Measurements from ENCODE around the gene CCDC157. TPM values are rescaled to one million over a fixed set of nuclear protein-coding genes. Genes with fewer than 3 reads are reported as not detected.
A peak's percentile ranks its signal among the peaks of the same experiment; 100 is the strongest.

The CCDC157 gene
- total RNA-seq (1 to 10 TPM; 6.7 to 9.4 TPM), total RNA-seq (12.5 to 15.2 reads per million in 2 donors)

- ATAC-seq, result peak; percentile 89
- H3K4me3 Mint-ChIP-seq, result peak within 1 kb of the TSS; percentile 95
- H3K9me3 ChIP-seq (ENCODE audit: control insufficient read depth, low read length, poor library complexity, severe bottlenecking), result no peaks in the 10 kb centered on the region
- H3K4me1 Mint-ChIP-seq, result peaks cover 35% of the 10 kb centered on the region
- peak; percentile 79 to 82 (median 80) for DNase-seq
- H3K27me3 Mint-ChIP-seq, result no peaks in the 10 kb centered on the region
- peak within 1 kb of the TSS; percentile 95 for H3K27ac Mint-ChIP-seq
- peaks cover 6% of the 10 kb centered on the region for H3K36me3 Mint-ChIP-seq (ENCODE audit: low read depth)
Measured at GRCh38 chr22:30356449-30357235, at the start of gene CCDC157, which contains the start of gene SF3A1. Gene CCDC157, plus strand, starts transcription at chr22:30357007. Its CDS starts 8,994 bp downstream, at chr22:30366001. Gene SF3A1, minus strand, starts transcription at chr22:30356894. Its CDS starts 102 bp downstream, at chr22:30356792.

GRCh38 chr22:30307041-30307574 lies 49.7 kb upstream of the CCDC157 start:
- peak overlapping the region; percentile 89 for H3K4me3 Mint-ChIP-seq
- peak overlapping the region; percentile 86 for H3K27ac Mint-ChIP-seq
- H3K27me3 Mint-ChIP-seq, result no peaks in the 10 kb centered on the region
- H3K4me1 Mint-ChIP-seq, result peaks cover 91% of the 10 kb centered on the region
- no peak for DNase-seq
- peaks cover 4% of the 10 kb centered on the region for H3K36me3 Mint-ChIP-seq (ENCODE audit: low read depth)
- no peaks in the 10 kb centered on the region for H3K9me3 ChIP-seq (ENCODE audit: control insufficient read depth, low read length, poor library complexity, severe bottlenecking)
- ATAC-seq, result peak; percentile 13

GRCh38 chr22:30308093-30308492 lies 48.7 kb upstream of the CCDC157 start:
- ATAC-seq, result no peak
- H3K9me3 ChIP-seq (ENCODE audit: control insufficient read depth, low read length, poor library complexity, severe bottlenecking), result no peaks in the 10 kb centered on the region
- peak overlapping the region; percentile 86 for H3K27ac Mint-ChIP-seq
- no peak for DNase-seq
- H3K36me3 Mint-ChIP-seq (ENCODE audit: low read depth), result peaks cover 6% of the 10 kb centered on the region
- peak overlapping the region; percentile 85 for H3K4me3 Mint-ChIP-seq
- peaks cover 91% of the 10 kb centered on the region for H3K4me1 Mint-ChIP-seq
- no peaks in the 10 kb centered on the region for H3K27me3 Mint-ChIP-seq

- ATAC-seq (no peak), DNase-seq (no peak)
- peak overlapping the region; percentile 86 for H3K27ac Mint-ChIP-seq
- no peaks in the 10 kb centered on the region for H3K9me3 ChIP-seq (ENCODE audit: control insufficient read depth, low read length, poor library complexity, severe bottlenecking)
- H3K36me3 Mint-ChIP-seq (ENCODE audit: low read depth), result peaks cover 4% of the 10 kb centered on the region
- peak overlapping the region; percentile 86 for H3K4me3 Mint-ChIP-seq
- peaks cover 86% of the 10 kb centered on the region for H3K4me1 Mint-ChIP-seq
- H3K27me3 Mint-ChIP-seq, result no peaks in the 10 kb centered on the region
Measured at GRCh38 chr22:30308518-30309230, 48.1 kb upstream of the CCDC157 start.

- H3K36me3 Mint-ChIP-seq (ENCODE audit: low read depth), result peaks cover 4% of the 10 kb centered on the region
- peak; percentile 58 for ATAC-seq
- peaks cover 83% of the 10 kb centered on the region for H3K4me1 Mint-ChIP-seq
- no peak for DNase-seq
- peak overlapping the region; percentile 86 for H3K4me3 Mint-ChIP-seq
- no peaks in the 10 kb centered on the region for H3K27me3 Mint-ChIP-seq
- H3K27ac Mint-ChIP-seq, result peak overlapping the region; percentile 86
- H3K9me3 ChIP-seq (ENCODE audit: control insufficient read depth, low read length, poor library complexity, severe bottlenecking), result no peaks in the 10 kb centered on the region
Measured at GRCh38 chr22:30309951-30310741, 46.7 kb upstream of the CCDC157 start.

- H3K4me3 Mint-ChIP-seq, result peak overlapping the region; percentile 86
- ATAC-seq, result no peak
- H3K36me3 Mint-ChIP-seq (ENCODE audit: low read depth), result peaks cover 4% of the 10 kb centered on the region
- H3K4me1 Mint-ChIP-seq, result peaks cover 83% of the 10 kb centered on the region
- DNase-seq, result no peak
- H3K27ac Mint-ChIP-seq, result peak overlapping the region; percentile 86
- no peaks in the 10 kb centered on the region for H3K9me3 ChIP-seq (ENCODE audit: control insufficient read depth, low read length, poor library complexity, severe bottlenecking)
- H3K27me3 Mint-ChIP-seq, result no peaks in the 10 kb centered on the region
Measured at GRCh38 chr22:30310881-30311771, 45.7 kb upstream of the CCDC157 start.

GRCh38 chr22:30312053-30312452 lies 44.8 kb upstream of the CCDC157 start:
- Mint-ChIP-seq H3K27ac (peak overlapping the region; percentile 86), H3K4me3 (peak overlapping the region; percentile 19), H3K4me1 (peaks cover 79% of the 10 kb centered on the region), H3K36me3 (ENCODE audit: low read depth) (peaks cover 4% of the 10 kb centered on the region), H3K27me3 (no peaks in the 10 kb centered on the region)
- ATAC-seq (no peak), DNase-seq (no peak)
- no peaks in the 10 kb centered on the region for H3K9me3 ChIP-seq (ENCODE audit: control insufficient read depth, low read length, poor library complexity, severe bottlenecking)

GRCh38 chr22:30313527-30314363 lies 43.1 kb upstream of the CCDC157 start:
- Mint-ChIP-seq H3K4me1 (peaks cover 77% of the 10 kb centered on the region), H3K36me3 (ENCODE audit: low read depth) (peaks cover 6% of the 10 kb centered on the region), H3K4me3 (peak overlapping the region; percentile 61), H3K27me3 (no peaks in the 10 kb centered on the region), H3K27ac (peak overlapping the region; percentile 86)
- H3K9me3 ChIP-seq (ENCODE audit: control insufficient read depth, low read length, poor library complexity, severe bottlenecking), result no peaks in the 10 kb centered on the region
- DNase-seq, result no peak
- no peak for ATAC-seq

GRCh38 chr22:30314915-30315314 lies 41.9 kb upstream of the CCDC157 start:
- H3K27me3 Mint-ChIP-seq, result no peaks in the 10 kb centered on the region
- peaks cover 84% of the 10 kb centered on the region for H3K4me1 Mint-ChIP-seq
- peak; percentile 89 for ATAC-seq
- H3K4me3 Mint-ChIP-seq, result peak overlapping the region; percentile 61
- H3K36me3 Mint-ChIP-seq (ENCODE audit: low read depth), result peaks cover 11% of the 10 kb centered on the region
- DNase-seq, result peak; percentile 36 to 63 (median 43)
- peak overlapping the region; percentile 86 for H3K27ac Mint-ChIP-seq
- H3K9me3 ChIP-seq (ENCODE audit: control insufficient read depth, low read length, poor library complexity, severe bottlenecking), result no peaks in the 10 kb centered on the region

- peaks cover 11% of the 10 kb centered on the region for H3K36me3 Mint-ChIP-seq (ENCODE audit: low read depth)
- H3K9me3 ChIP-seq (ENCODE audit: control insufficient read depth, low read length, poor library complexity, severe bottlenecking), result no peaks in the 10 kb centered on the region
- ATAC-seq, result no peak
- H3K27ac Mint-ChIP-seq, result peak overlapping the region; percentile 86
- H3K4me3 Mint-ChIP-seq, result peak overlapping the region; percentile 61
- no peak for DNase-seq
- peaks cover 82% of the 10 kb centered on the region for H3K4me1 Mint-ChIP-seq
- no peaks in the 10 kb centered on the region for H3K27me3 Mint-ChIP-seq
Measured at GRCh38 chr22:30315962-30316576, 40.7 kb upstream of the CCDC157 start.

GRCh38 chr22:30317778-30318177 lies 39.0 kb upstream of the CCDC157 start:
- no peak for ATAC-seq
- Mint-ChIP-seq H3K4me1 (peaks cover 74% of the 10 kb centered on the region), H3K36me3 (ENCODE audit: low read depth) (peaks cover 8% of the 10 kb centered on the region), H3K4me3 (no peak overlapping the region), H3K27ac (peak overlapping the region; percentile 86), H3K27me3 (no peaks in the 10 kb centered on the region)
- DNase-seq, result no peak
- no peaks in the 10 kb centered on the region for H3K9me3 ChIP-seq (ENCODE audit: control insufficient read depth, low read length, poor library complexity, severe bottlenecking)

Data from T-helper 17 cell (primary cell).